Stimulated activated CD8-positive, alpha-beta memory T cell treated with anti-CD3 and anti-CD28 coated beads, Interleukin-15, amount 100 ng/mL, for 1 hour (primary cell): Measurements from ENCODE around the gene BCL11A.
"Not testable (repeated sequence)": the region's sequence is repeated elsewhere in the genome, so short reads cannot be mapped to it uniquely, and the experiment has no call there.

ENCODE experiments used
- DNase-seq: peaks from one replicate; pipeline ENCODE4 v3.0.0-alpha.2; 2020; ENCODE audit warnings: low read depth

BCL11A gene

GRCh38 chr2:60429681-60430080, 123.8 kb downstream of the BCL11A start:
- no peak for DNase-seq

GRCh38 chr2:60426880-60427279, 126.6 kb downstream of the BCL11A start:
- no peak for DNase-seq

- DNase-seq: no peak
Measured at GRCh38 chr2:60426341-60426740, 127.1 kb downstream of the BCL11A start.

- no peak for DNase-seq
Measured at GRCh38 chr2:60424233-60424632, 129.2 kb downstream of the BCL11A start.

GRCh38 chr2:60423505-60423904, 129.9 kb downstream of the BCL11A start:
- DNase-seq: no peak

GRCh38 chr2:60422826-60423483, 130.5 kb downstream of the BCL11A start:
- DNase-seq: no peak

- not testable (repeated sequence) for DNase-seq
Measured at GRCh38 chr2:60417210-60417609, 136.2 kb downstream of the BCL11A start.

- DNase-seq: no peak
Measured at GRCh38 chr2:60416221-60417008, 137.0 kb downstream of the BCL11A start.

- DNase-seq: no peak
Measured at GRCh38 chr2:60415814-60416213, 137.6 kb downstream of the BCL11A start.

GRCh38 chr2:60414495-60415138, 138.8 kb downstream of the BCL11A start:
- DNase-seq: no peak

GRCh38 chr2:60413814-60414168, 139.7 kb downstream of the BCL11A start:
- no peak for DNase-seq

- no peak for DNase-seq
Measured at GRCh38 chr2:60413069-60413813, 140.2 kb downstream of the BCL11A start.

GRCh38 chr2:60412620-60413019, 140.8 kb downstream of the BCL11A start:
- DNase-seq: no peak

- no peak for DNase-seq
Measured at GRCh38 chr2:60412027-60412426, 141.4 kb downstream of the BCL11A start.

- DNase-seq: no peak
Measured at GRCh38 chr2:60411295-60411694, 142.2 kb downstream of the BCL11A start.

GRCh38 chr2:60410456-60411146, 142.9 kb downstream of the BCL11A start:
- DNase-seq: no peak

GRCh38 chr2:60409531-60409871, 144.0 kb downstream of the BCL11A start:
- no peak for DNase-seq

- no peak for DNase-seq
Measured at GRCh38 chr2:60408811-60409530, 144.5 kb downstream of the BCL11A start.

- no peak for DNase-seq
Measured at GRCh38 chr2:60408207-60408606, 145.2 kb downstream of the BCL11A start.

GRCh38 chr2:60407398-60407797, 146.1 kb downstream of the BCL11A start:
- no peak for DNase-seq

- DNase-seq: no peak
Measured at GRCh38 chr2:60406192-60406591, 147.3 kb downstream of the BCL11A start.
